SKM-1 (cell line): Measurements from ENCODE around the gene OTULINL.
"Not testable (repeated sequence)": the region's sequence is repeated elsewhere in the genome, so short reads cannot be mapped to it uniquely, and the experiment has no call there.

Experiments
- DNase-seq: peaks from one replicate; lab custom pipeline; 2025; ENCODE audit not compliant: unreplicated experiment; lab: John Stamatoyannopoulos, UW

The OTULINL gene

GRCh38 chr5:14581106-14581890 is at the start of gene OTULINL:
TSS of gene OTULINL (plus strand) at chr5:14581792. CDS start at chr5:14581895, 103 bp downstream.
- peak; percentile 37 for DNase-seq

GRCh38 chr5:14532180-14532579 is 49.4 kb upstream of the OTULINL start:
- DNase-seq, result no peak

- no peak for DNase-seq
Observed at GRCh38 chr5:14534773-14535172, 46.8 kb upstream of the OTULINL start.

GRCh38 chr5:14545308-14545707 is 36.3 kb upstream of the OTULINL start:
- DNase-seq, result peak; percentile 88

GRCh38 chr5:14545862-14546261 is 35.7 kb upstream of the OTULINL start:
- no peak for DNase-seq

GRCh38 chr5:14547666-14548065 is 33.9 kb upstream of the OTULINL start:
- DNase-seq, result no peak

- DNase-seq, result no peak
Observed at GRCh38 chr5:14551211-14551610, 30.4 kb upstream of the OTULINL start.

GRCh38 chr5:14552017-14552416 is 29.6 kb upstream of the OTULINL start:
- DNase-seq, result peak; percentile 48

GRCh38 chr5:14554288-14554687 is 27.3 kb upstream of the OTULINL start:
- not testable (repeated sequence) for DNase-seq

GRCh38 chr5:14556015-14556414 is 25.6 kb upstream of the OTULINL start:
- no peak for DNase-seq

GRCh38 chr5:14557203-14557770 is 24.3 kb upstream of the OTULINL start:
- no peak for DNase-seq

- DNase-seq, result no peak
Observed at GRCh38 chr5:14557791-14558415, 23.7 kb upstream of the OTULINL start.

- peak; percentile 39 for DNase-seq
Observed at GRCh38 chr5:14560091-14560595, 21.4 kb upstream of the OTULINL start.

GRCh38 chr5:14561741-14562140 is 19.9 kb upstream of the OTULINL start:
- no peak for DNase-seq

- DNase-seq, result no peak
Observed at GRCh38 chr5:14568333-14568732, 13.3 kb upstream of the OTULINL start.

- no peak for DNase-seq
Observed at GRCh38 chr5:14569948-14570691, 11.5 kb upstream of the OTULINL start.

GRCh38 chr5:14571901-14572300 is 9.7 kb upstream of the OTULINL start:
- DNase-seq, result no peak

- no peak for DNase-seq
Observed at GRCh38 chr5:14572385-14572784, 9.2 kb upstream of the OTULINL start.

GRCh38 chr5:14572836-14573235 is 8.8 kb upstream of the OTULINL start:
- no peak for DNase-seq

- DNase-seq, result peak; percentile 31
Observed at GRCh38 chr5:14574096-14574495, 7.5 kb upstream of the OTULINL start.

- DNase-seq, result peak; percentile 63
Observed at GRCh38 chr5:14574891-14575508, 6.6 kb upstream of the OTULINL start.
